H1 (cell line): ENCODE data around the gene G6PC3. TPM values are rescaled to one million over a fixed set of nuclear protein-coding genes. Genes with fewer than 3 reads are reported as not detected.

Experiments
- CTCF ChIA-PET: fragments of 300-600 bp; sonication (Branson Sonifier 250); formaldehyde crosslinking; loops from one replicate; lab custom pipeline; 2021; ENCODE audit not compliant: partially characterized antibody; lab: Charles Lee
- POLR2A ChIA-PET: fragments of 300-600 bp; sonication (Branson Sonifier 250); formaldehyde crosslinking; loops from one replicate; lab custom pipeline; 2021; ENCODE audit warnings: inconsistent platforms; ENCODE audit not compliant: partially characterized antibody; lab: Charles Lee
- DNase-seq, 2 experiments: peaks; one replicate each; pipeline versions ENCODE4 v3.0.0 to v3.0.0-alpha.2; 2010 to 2022; ENCODE audit warnings: low spot score in 2 of 2, low read depth in 1 of 2, mixed read lengths in 1 of 2
- FAIRE-seq: peaks from 2 replicates; lab custom pipeline; 2011; peaks lifted over from hg19 to GRCh38; lab: Jason Lieb, UNC
- H2AFZ ChIP-seq: 2 replicates; pipeline ENCODE4 v1.8.1; 2012; ENCODE audit warnings: low read length, inconsistent platforms
- H2AK5ac ChIP-seq: 2 replicates; pipeline ENCODE4 v1.6.1; 2013; ENCODE audit warnings: low read depth, low read length
- H2BK120ac ChIP-seq: replicated peaks from 2 replicates; pipeline ENCODE3; 2013; ENCODE audit warnings: low read depth, low read length, inconsistent platforms
- H2BK12ac ChIP-seq: 2 replicates; pipeline ENCODE4 v1.6.1; 2013; ENCODE audit warnings: low read depth, low read length
- H2BK15ac ChIP-seq: 2 replicates; pipeline ENCODE4 v1.6.1; 2013; ENCODE audit warnings: low read length
- H2BK20ac ChIP-seq: 2 replicates; pipeline ENCODE4 v1.6.1; 2013; ENCODE audit warnings: low read length
- H2BK5ac ChIP-seq: 2 replicates; pipeline ENCODE4 v1.6.1; 2013; ENCODE audit warnings: low read depth, low read length
- H3K14ac ChIP-seq: 2 replicates; pipeline ENCODE4 v1.6.1; 2013; ENCODE audit warnings: inconsistent platforms; ENCODE audit not compliant: insufficient read length
- H3K18ac ChIP-seq: 2 replicates; pipeline ENCODE4 v1.6.1; 2013; ENCODE audit warnings: low read length; ENCODE audit errors: extremely low read depth
- H3K23ac ChIP-seq: 2 replicates; pipeline ENCODE4 v1.6.1; 2013; ENCODE audit warnings: inconsistent platforms; ENCODE audit not compliant: insufficient read length
- H3K23me2 ChIP-seq: 2 replicates; pipeline ENCODE4 v1.6.1; 2013; ENCODE audit warnings: low read depth, low read length
- H3K27ac ChIP-seq: 2 replicates; pipeline ENCODE4 v1.6.1; 2011; ENCODE audit warnings: low read depth, low read length, inconsistent platforms
- H3K27me3 ChIP-seq, 4 experiments: replicated peaks in 1 of 4; 1 replicate in 1 of 4; 2 replicates in 3 of 4; pipeline versions ENCODE4 v1.6.1 to v1.8.1; 2011 to 2013; ENCODE audit warnings: low read length in 3 of 4, mild to moderate bottlenecking in 3 of 4, inconsistent platforms in 2 of 4, mixed read lengths in 2 of 4, moderate library complexity in 1 of 4; ENCODE audit not compliant: control insufficient read depth in 3 of 4, insufficient read depth in 3 of 4; ENCODE audit errors: extremely low read depth in 1 of 4
- H3K36me3 ChIP-seq, 4 experiments: 2 replicates each; pipeline versions ENCODE4 v1.6.1 to v1.8.1; 2011 to 2013; ENCODE audit warnings: mild to moderate bottlenecking in 4 of 4, low read length in 3 of 4, moderate library complexity in 2 of 4, control low read depth in 1 of 4, inconsistent platforms in 1 of 4; ENCODE audit not compliant: insufficient read depth in 4 of 4, control insufficient read depth in 2 of 4
- H3K4ac ChIP-seq: replicated peaks from 2 replicates; pipeline ENCODE3; 2013; ENCODE audit warnings: low read length, low read depth, mixed read lengths, inconsistent platforms; ENCODE audit not compliant: insufficient read length
- H3K4me1 ChIP-seq, 4 experiments: replicated peaks in 1 of 4; 1 replicate in 1 of 4; 2 replicates in 3 of 4; pipeline versions ENCODE4 v1.6.1 to v1.8.1; 2011 to 2013; ENCODE audit warnings: low read length in 3 of 4, inconsistent platforms in 2 of 4, mixed read lengths in 1 of 4; ENCODE audit not compliant: insufficient read depth in 4 of 4, control insufficient read depth in 3 of 4
- H3K4me2 ChIP-seq, 2 experiments: 2 replicates each; pipeline versions ENCODE4 v1.6.1 to v1.8.1; 2011 to 2013; ENCODE audit warnings: low read depth in 2 of 2, low read length in 2 of 2, control low read depth in 1 of 2, inconsistent platforms in 1 of 2, mild to moderate bottlenecking in 1 of 2; ENCODE audit not compliant: insufficient read depth in 1 of 2
- H3K4me3 ChIP-seq, 4 experiments: fragments of 200-600, 300-600 bp in 1 of 4; sonication (generic), shearing (Covaris generic), sonication (Bioruptor Twin) in 1 of 4; 2 replicates each; pipeline versions ENCODE4 v1.5.1 to v1.8.1; 2011 to 2016; ENCODE audit warnings: low read length in 4 of 4, low read depth in 3 of 4, control low read depth in 2 of 4, inconsistent platforms in 2 of 4, mild to moderate bottlenecking in 2 of 4, mixed read lengths in 1 of 4, moderate library complexity in 1 of 4; ENCODE audit not compliant: insufficient read depth in 2 of 4; ENCODE audit errors: extremely low read depth in 1 of 4
- H3K56ac ChIP-seq: replicated peaks from 2 replicates; pipeline ENCODE3; 2013; ENCODE audit warnings: low read depth, mild to moderate bottlenecking, mixed read lengths, low read length, inconsistent platforms; ENCODE audit not compliant: insufficient read length
- H3K79me1 ChIP-seq: 2 replicates; pipeline ENCODE4 v1.6.1; 2013; ENCODE audit warnings: low read depth, low read length, control low read depth
- H3K79me2 ChIP-seq, 2 experiments: 2 replicates each; pipeline versions ENCODE4 v1.6.1 to v1.8.1; 2012 to 2013; ENCODE audit warnings: low read length in 2 of 2, mild to moderate bottlenecking in 2 of 2, inconsistent platforms in 1 of 2; ENCODE audit not compliant: insufficient read depth in 2 of 2, control insufficient read depth in 1 of 2
- H3K9ac ChIP-seq, 4 experiments: replicated peaks in 1 of 4; 1 replicate in 1 of 4; 2 replicates in 3 of 4; pipeline versions ENCODE4 v1.6.1 to v1.8.1; 2011 to 2013; ENCODE audit warnings: low read depth in 3 of 4, low read length in 3 of 4, control low read depth in 2 of 4, mild to moderate bottlenecking in 2 of 4, moderate library complexity in 2 of 4, inconsistent platforms in 1 of 4; ENCODE audit errors: extremely low read depth in 1 of 4
- H3K9me3 ChIP-seq, 2 experiments: 2 replicates each; pipeline versions ENCODE4 v1.6.1 to v1.8.1; 2012 to 2013; ENCODE audit warnings: mild to moderate bottlenecking in 2 of 2, moderate library complexity in 2 of 2, control low read depth in 1 of 2, inconsistent platforms in 1 of 2, low read depth in 1 of 2, low read length in 1 of 2, mixed read lengths in 1 of 2; ENCODE audit not compliant: insufficient read depth in 2 of 2
- H4K20me1 ChIP-seq, 2 experiments: replicated peaks in 1 of 2; 2 replicates each; pipeline versions ENCODE3 to v1.8.1; 2011 to 2013; ENCODE audit warnings: inconsistent platforms in 2 of 2, low read length in 2 of 2, mild to moderate bottlenecking in 1 of 2; ENCODE audit not compliant: insufficient read depth in 2 of 2, control insufficient read depth in 1 of 2
- H4K5ac ChIP-seq: 2 replicates; pipeline ENCODE4 v1.6.1; 2013; ENCODE audit warnings: low read length, low read depth, mixed read lengths, inconsistent platforms; ENCODE audit not compliant: insufficient read length
- H4K8ac ChIP-seq: 2 replicates; pipeline ENCODE4 v1.8.0; 2013; ENCODE audit warnings: mild to moderate bottlenecking, moderate library complexity, low read length, inconsistent platforms; ENCODE audit not compliant: insufficient read depth; ENCODE audit errors: extremely low read depth
- H4K91ac ChIP-seq: replicated peaks from 2 replicates; pipeline ENCODE3; 2013; ENCODE audit warnings: low read length, mixed read lengths, inconsistent platforms; ENCODE audit not compliant: insufficient read length
- BCL11A ChIP-seq, 2 experiments: IDR thresholded peaks; one replicate each; pipeline ENCODE4 v1.6.1; 2011; ENCODE audit warnings: low read depth in 2 of 2, low read length in 2 of 2, mild to moderate bottlenecking in 2 of 2
- GABPA ChIP-seq: IDR thresholded peaks from 2 replicates; pipeline ENCODE4 v1.6.1; 2011; ENCODE audit warnings: mild to moderate bottlenecking, low read length, moderate library complexity, borderline replicate concordance; ENCODE audit not compliant: insufficient read depth
- KDM4A ChIP-seq: IDR thresholded peaks from one replicate; pipeline ENCODE4 v1.7.1; 2012; ENCODE audit warnings: low read depth, mild to moderate bottlenecking, moderate library complexity, low read length, inconsistent platforms; ENCODE audit not compliant: severe bottlenecking
- KDM5A ChIP-seq: fragments of 200-600 bp; IDR thresholded peaks from 2 replicates; pipeline ENCODE4 v1.7.1; 2012; ENCODE audit warnings: mild to moderate bottlenecking, low read length, inconsistent platforms, mixed read lengths
- POU5F1 ChIP-seq: IDR thresholded peaks from 2 replicates; pipeline ENCODE4 v1.6.1; 2011; ENCODE audit warnings: low read depth, mild to moderate bottlenecking, low read length, moderate library complexity
- TAF1 ChIP-seq: IDR thresholded peaks from 2 replicates; pipeline ENCODE4 v1.6.1; 2011; ENCODE audit warnings: mild to moderate bottlenecking, low read depth, low read length
- TAF7 ChIP-seq: optimal IDR thresholded peaks from 2 replicates; pipeline ENCODE3; 2011; ENCODE audit warnings: low read depth, mild to moderate bottlenecking, inconsistent platforms, low read length, moderate library complexity, borderline replicate concordance
- WGBS, 2 experiments: shearing (Covaris generic) in 1 of 2; methylation state at CpG; one replicate each; pipeline versions ENCODE4 v1.1.6 to v1.1.7; 2013 to 2015; ENCODE audit warnings: low lambda C conversion rate in 2 of 2, mixed read lengths in 2 of 2, inconsistent platforms in 1 of 2, low coverage in 1 of 2, missing lambda C conversion rate in 1 of 2; ENCODE audit not compliant: insufficient replicate concordance in 2 of 2, insufficient coverage in 1 of 2, insufficient read length in 1 of 2; ENCODE audit errors: extremely low coverage in 1 of 2, missing lambda C conversion rate in 1 of 2; 5-methylcytosine and 5-hydroxymethylcytosine counted together
- polyA plus RNA-seq, 7 experiments: library from polyadenylated mRNA; depleted of rRNA in 3 of 7; stranded (reverse) in 5 of 7; unstranded in 2 of 7; fragments of >200 nt in 5 of 7; fragments of 200-250 nt in 2 of 7; gene quantifications; 1 replicate in 5 of 7; 2 replicates in 1 of 7; 4 replicates in 1 of 7; pipeline versions ENCODE4 v1.2.1 to v1.2.3, GENCODE V29; 2011 to 2013; ENCODE audit warnings: missing spikeins in 2 of 7, mixed read lengths in 2 of 7
- total RNA-seq: library from RNA; stranded (reverse); fragmentation: NEBNext Ultra II Directional; extraction: Animal tissue kit (Norgen Biotek cat#: 25700); gene quantifications from 2 replicates; pipeline ENCODE4 v1.2.1, GENCODE V29; 2021
- TF ChIP-seq, protein P1 (sequence below), 3 experiments: IDR thresholded peaks; 1 replicate in 2 of 3; 2 replicates in 1 of 3; pipeline versions ENCODE4 v1.5.1 to v1.6.1; 2011; ENCODE audit warnings: low read length in 3 of 3, mild to moderate bottlenecking in 3 of 3, inconsistent platforms in 2 of 3, low read depth in 1 of 3, moderate library complexity in 1 of 3; ENCODE audit not compliant: insufficient read depth in 1 of 3; ENCODE audit errors: control extremely low read depth in 1 of 3

The G6PC3 gene
- total and polyA plus RNA-seq, 2 of the 8 experiments (the other 6 are each of a cell fraction or from before 2014, with no cell fraction given) = 104 to 343 TPM

DNA sequence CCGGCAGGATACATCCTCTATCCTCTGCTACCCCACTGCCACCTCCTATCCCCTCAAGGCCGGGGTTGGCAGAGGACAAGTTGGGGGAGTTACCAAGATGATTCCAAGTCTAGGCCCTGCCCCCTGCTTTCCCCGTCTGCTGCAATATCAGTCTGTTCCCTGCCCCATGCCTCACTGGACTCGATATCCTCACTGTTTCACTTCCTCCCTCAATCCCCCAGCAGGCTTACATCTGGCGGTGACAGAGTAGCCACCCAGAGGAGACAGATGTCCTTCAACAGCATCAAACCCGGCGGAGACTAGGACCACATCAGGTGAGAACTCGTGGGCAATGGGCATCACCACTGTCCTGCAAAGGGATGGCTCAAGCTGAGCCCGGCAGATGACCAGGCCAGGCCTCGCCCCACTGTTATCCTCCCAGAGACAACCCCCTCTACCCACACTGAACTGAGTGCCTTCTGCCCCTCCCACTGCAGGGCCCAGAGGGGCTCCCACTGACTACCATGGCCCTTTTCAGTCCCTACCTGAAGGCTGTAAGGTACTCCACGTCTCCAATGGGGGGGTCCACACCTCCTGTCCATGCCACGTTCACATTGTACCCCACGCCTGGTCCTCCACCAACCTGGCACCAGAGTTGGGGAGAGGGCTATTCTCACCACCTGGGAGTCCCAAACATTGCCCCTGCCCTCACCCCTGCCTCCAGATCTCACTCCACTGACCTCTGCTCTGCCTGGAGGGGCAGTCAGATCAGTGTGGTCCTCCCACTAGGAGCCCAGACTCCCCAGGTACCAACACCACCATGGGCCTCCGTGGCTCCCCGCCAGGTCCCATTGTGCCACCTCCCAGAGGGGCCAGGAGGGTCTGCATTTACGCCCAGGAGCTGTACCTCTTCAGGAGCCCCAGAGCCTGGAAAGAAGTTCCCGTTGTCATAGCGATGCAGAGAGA lies 9.6 kb downstream of the G6PC3 start:
- Histone ChIP-seq H2BK15ac (no peak overlapping the region), H2AFZ (no peak overlapping the region), H3K4ac (no peak overlapping the region), H3K36me3 (peaks cover 11 to 42% (median 34%) of the 10 kb centered on the region in 4 experiments; a peak in 7 of 8 replicates), H4K20me1 (peaks cover 0 to 14% of the 10 kb centered on the region in 2 experiments), H2BK5ac (no peak overlapping the region; the same call in 1 of the 2 replicates), H3K9ac (no peak overlapping the region), H2BK20ac (no peak overlapping the region), H3K4me2 (no peak overlapping the region), H3K18ac (no peak overlapping the region), H3K27me3 (no peaks in the 10 kb centered on the region), H4K91ac (no peak overlapping the region), H3K27ac (no peak overlapping the region), H4K8ac (no peak overlapping the region), H3K79me1 (peaks cover 2% of the 10 kb centered on the region; the same call in 1 of the 2 replicates), H3K79me2 (no peaks in the 10 kb centered on the region), H2BK12ac (no peak overlapping the region), H3K23ac (no peak overlapping the region), H2AK5ac (no peak overlapping the region), H3K9me3 (no peaks in the 10 kb centered on the region), H4K5ac (no peak overlapping the region), H3K14ac (no peak overlapping the region), H3K4me3 (no peak overlapping the region), H3K56ac (no peak overlapping the region), H3K23me2 (no peaks in the 10 kb centered on the region), H2BK120ac (no peak overlapping the region), H3K4me1 (peaks cover 0 to 9% (median 0%) of the 10 kb centered on the region in 4 experiments; a peak in 2 of 7 replicates)
- WGBS, 2 experiments = 90% methylated on average over 18 of the region's 18 CpGs; no CpG with 5 or more reads in 1 of the 2 experiments
- DNase-seq = no peak
- no peak for FAIRE-seq
- ChIA-PET CTCF (interaction anchor here (34.4 kb wide), 1 partner anchor 34 kb away, joined by 638 read pairs; the partner anchor contains the start of gene HDAC5), POLR2A (interaction anchor here (0.6 to 5.7 kb wide), 5 partner anchors 7 to 16 kb away, joined by 3 to 33 read pairs (median 4); partner anchors contain the start of genes G6PC3 and LSM12)
- no peak for TF ChIP-seq KDM5A
- TF ChIP-seq, protein P1, sequence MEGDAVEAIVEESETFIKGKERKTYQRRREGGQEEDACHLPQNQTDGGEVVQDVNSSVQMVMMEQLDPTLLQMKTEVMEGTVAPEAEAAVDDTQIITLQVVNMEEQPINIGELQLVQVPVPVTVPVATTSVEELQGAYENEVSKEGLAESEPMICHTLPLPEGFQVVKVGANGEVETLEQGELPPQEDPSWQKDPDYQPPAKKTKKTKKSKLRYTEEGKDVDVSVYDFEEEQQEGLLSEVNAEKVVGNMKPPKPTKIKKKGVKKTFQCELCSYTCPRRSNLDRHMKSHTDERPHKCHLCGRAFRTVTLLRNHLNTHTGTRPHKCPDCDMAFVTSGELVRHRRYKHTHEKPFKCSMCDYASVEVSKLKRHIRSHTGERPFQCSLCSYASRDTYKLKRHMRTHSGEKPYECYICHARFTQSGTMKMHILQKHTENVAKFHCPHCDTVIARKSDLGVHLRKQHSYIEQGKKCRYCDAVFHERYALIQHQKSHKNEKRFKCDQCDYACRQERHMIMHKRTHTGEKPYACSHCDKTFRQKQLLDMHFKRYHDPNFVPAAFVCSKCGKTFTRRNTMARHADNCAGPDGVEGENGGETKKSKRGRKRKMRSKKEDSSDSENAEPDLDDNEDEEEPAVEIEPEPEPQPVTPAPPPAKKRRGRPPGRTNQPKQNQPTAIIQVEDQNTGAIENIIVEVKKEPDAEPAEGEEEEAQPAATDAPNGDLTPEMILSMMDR (IDR thresholded peaks at IDR 0.05; ENCODE audit: control extremely low read depth in 1 of 3, insufficient read depth in 1 of 3, low read depth in 1 of 3, low read length in 3 of 3) = no peak
- TF ChIP-seq BCL11A (IDR thresholded peaks at IDR 0.05; ENCODE audit: low read depth in 2 of 2, low read length in 2 of 2) = no peak
- no peak for TF ChIP-seq TAF1
- no peak for TF ChIP-seq GABPA
- TF ChIP-seq POU5F1 = no peak
- no peak for TF ChIP-seq TAF7
- no peak for TF ChIP-seq KDM4A
